Body of pancreas (tissue), 4 donors: Measurements from ENCODE around the gene GNRHR. TPM values are rescaled to one million over a fixed set of nuclear protein-coding genes. Genes with fewer than 3 reads are reported as not detected.

Experiments
- ATAC-seq: fragments of 150-250 bp; one replicate; pipeline ENCODE4 v1.9.1; 2016
- DNase-seq, 4 donors: peaks; one replicate each; pipeline ENCODE4 v3.0.0-alpha.2; 2019
- H3K27ac ChIP-seq, 4 donors: fragments of 200-600 bp; sonication (generic); 1 replicate in 3 of 4; 2 replicates in 1 of 4; pipeline versions ENCODE4 v1.5.1 to v1.6.1; 2016 to 2019; ENCODE audit warnings: mild to moderate bottlenecking in 1 of 4, mixed read lengths in 1 of 4, moderate library complexity in 1 of 4
- H3K27me3 ChIP-seq, 2 donors: fragments of 200-600 bp; sonication (generic); one replicate each; pipeline ENCODE4 v1.6.0; 2016; ENCODE audit warnings: mild to moderate bottlenecking in 1 of 2
- H3K36me3 ChIP-seq, 2 donors: fragments of 200-600 bp; sonication (generic); replicated peaks in 1 of 2; 2 replicates each; pipeline ENCODE4 v1.5.1; 2016; ENCODE audit warnings: low read depth in 2 of 2; ENCODE audit not compliant: insufficient read depth in 1 of 2
- H3K4me1 ChIP-seq: fragments of 200-600 bp; sonication (generic); one replicate; pipeline ENCODE4 v1.6.0; 2016
- H3K4me3 ChIP-seq, 2 donors: fragments of 200-600 bp; sonication (generic); 1 replicate in 1 of 2; 2 replicates in 1 of 2; pipeline ENCODE4 v1.5.1; 2016 to 2019
- H3K9me3 ChIP-seq, 3 donors: fragments of 200-600 bp; sonication (generic); 1 replicate in 2 of 3; 2 replicates in 1 of 3; pipeline ENCODE4 v1.5.1; 2016
- CTCF ChIP-seq, 7 experiments: fragments of 450-650 bp in 4 of 7; fragments of 200-600 bp in 3 of 7; sonication (generic) in 3 of 7; IDR thresholded peaks; one replicate each; pipeline ENCODE4 v1.5.1; 2016 to 2019; ENCODE audit warnings: antibody characterized with exemption in 7 of 7
- POLR2A ChIP-seq, 3 donors: fragments of 450-650 bp; IDR thresholded peaks; one replicate each; pipeline ENCODE4 v1.6.1; 2016; ENCODE audit warnings: antibody characterized with exemption in 3 of 3, mild to moderate bottlenecking in 2 of 3
- WGBS, 2 donors: methylation state at CpG; one replicate each; pipeline ENCODE4 v1.1.5; 2017; 5-methylcytosine and 5-hydroxymethylcytosine counted together
- intact Hi-C: fragments of 100-400 bp; cut with DNase I; formaldehyde crosslinking; loops from one replicate; pipeline ENCODE4 v1.15.1; 2023
- total RNA-seq, 2 donors: library from RNA; depleted of rRNA; stranded (reverse); fragments of >200 nt; gene quantifications; one replicate each; pipeline ENCODE4 v1.1.0, GENCODE V29; 2016

Gene GNRHR
- total RNA-seq, 2 donors from 2014 or later = not detected

- no peaks in the 10 kb centered on the region for H3K27me3 ChIP-seq
- H3K4me3 ChIP-seq = no peak overlapping the region
- no peak for TF ChIP-seq POLR2A (IDR thresholded peaks at IDR 0.05)
- TF ChIP-seq CTCF (IDR thresholded peaks at IDR 0.05) = no peak
- no peak overlapping the region for H3K27ac ChIP-seq
- H3K4me1 ChIP-seq = no peaks in the 10 kb centered on the region
- 73 to 80% methylated on average over 2 of the region's 2 CpGs for WGBS, 2 donors
- ATAC-seq (no peak), DNase-seq (no peak)
- H3K9me3 ChIP-seq = no peaks in the 10 kb centered on the region
- no peaks in the 10 kb centered on the region for H3K36me3 ChIP-seq
- intact Hi-C loops = no loop called here
Observed at GRCh38 chr4:67779631-67780030, 25.4 kb upstream of the GNRHR start.

DNA sequence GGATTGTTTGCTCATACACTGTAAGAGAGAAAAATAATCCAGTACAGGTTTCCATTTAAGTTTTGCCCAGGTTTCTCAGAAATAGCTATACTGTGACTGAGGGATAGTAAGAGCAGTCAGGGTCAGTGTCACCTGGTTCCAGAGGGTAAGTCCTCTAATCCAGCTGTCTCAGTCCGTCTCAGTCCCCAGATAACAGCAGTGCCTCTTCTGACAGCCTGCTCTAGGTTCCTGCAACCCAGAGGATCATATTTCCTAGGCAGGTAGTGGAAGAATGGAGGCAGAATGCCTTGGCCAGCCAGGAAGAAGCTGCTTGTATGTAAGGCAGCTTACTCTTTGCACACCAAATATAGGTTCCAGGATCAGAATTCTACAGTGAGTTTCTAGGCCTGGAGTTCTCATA, 22.6 kb upstream of the GNRHR start:
- H3K27me3 ChIP-seq = no peaks in the 10 kb centered on the region
- ATAC-seq (no peak), DNase-seq (no peak)
- H3K4me1 ChIP-seq = no peaks in the 10 kb centered on the region
- H3K27ac ChIP-seq = no peak overlapping the region
- no peak overlapping the region for H3K4me3 ChIP-seq
- no peaks in the 10 kb centered on the region for H3K36me3 ChIP-seq
- WGBS, 2 donors = 46 to 73% methylated on average over 1 of the region's 1 CpG
- H3K9me3 ChIP-seq = no peaks in the 10 kb centered on the region
- intact Hi-C loops = no loop called here
- TF ChIP-seq POLR2A (IDR thresholded peaks at IDR 0.05) (no peak), CTCF (IDR thresholded peaks at IDR 0.05) (no peak)

DNA sequence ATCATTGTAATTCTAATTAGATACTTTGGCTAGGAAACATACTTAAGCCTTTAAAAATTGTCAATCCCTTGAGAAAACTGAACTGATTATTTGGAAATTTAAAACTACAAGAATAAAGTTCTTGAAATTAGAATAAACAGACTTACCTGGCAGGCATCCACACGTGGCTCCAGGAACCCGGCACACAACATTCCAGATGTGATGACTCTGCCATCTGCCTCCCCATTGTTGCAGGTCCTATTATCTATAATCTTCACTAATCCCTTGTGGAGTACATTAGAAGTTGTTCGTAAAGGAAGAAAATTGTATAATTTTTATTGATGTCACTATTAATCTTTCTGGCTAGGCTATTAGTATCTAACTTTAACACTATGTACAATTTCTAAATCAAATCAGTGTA, 16.2 kb upstream of the GNRHR start:
- TF ChIP-seq POLR2A (IDR thresholded peaks at IDR 0.05) = no peak
- TF ChIP-seq CTCF (IDR thresholded peaks at IDR 0.05) = no peak
- Histone ChIP-seq H3K9me3 (no peaks in the 10 kb centered on the region), H3K27me3 (no peaks in the 10 kb centered on the region), H3K4me3 (no peak overlapping the region), H3K4me1 (no peaks in the 10 kb centered on the region), H3K36me3 (no peaks in the 10 kb centered on the region), H3K27ac (no peak overlapping the region)
- 64 to 75% methylated on average over 3 of the region's 3 CpGs for WGBS, 2 donors
- ATAC-seq = no peak
- intact Hi-C loops = no loop called here
- no peak for DNase-seq

GRCh38 chr4:67765928-67766327, 11.7 kb upstream of the GNRHR start:
- intact Hi-C loops = no loop called here
- Histone ChIP-seq H3K4me1 (no peaks in the 10 kb centered on the region), H3K27ac (no peak overlapping the region), H3K27me3 (no peaks in the 10 kb centered on the region), H3K9me3 (no peaks in the 10 kb centered on the region), H3K4me3 (no peak overlapping the region), H3K36me3 (no peaks in the 10 kb centered on the region)
- 70 to 97% methylated on average over 1 of the region's 1 CpG for WGBS, 2 donors
- DNase-seq (no peak), ATAC-seq (no peak)
- TF ChIP-seq CTCF (IDR thresholded peaks at IDR 0.05) (no peak), POLR2A (IDR thresholded peaks at IDR 0.05) (no peak)

GRCh38 chr4:67765401-67765800, 11.2 kb upstream of the GNRHR start:
- Histone ChIP-seq H3K27me3 (no peaks in the 10 kb centered on the region), H3K9me3 (no peaks in the 10 kb centered on the region), H3K27ac (no peak overlapping the region), H3K4me1 (no peaks in the 10 kb centered on the region), H3K36me3 (no peaks in the 10 kb centered on the region), H3K4me3 (no peak overlapping the region)
- intact Hi-C loops = no loop called here
- ATAC-seq = no peak
- 87 to 91% methylated on average over 2 of the region's 2 CpGs for WGBS, 2 donors
- TF ChIP-seq CTCF (IDR thresholded peaks at IDR 0.05) (no peak), POLR2A (IDR thresholded peaks at IDR 0.05) (no peak)
- DNase-seq = no peak
